IMR-90 (cell line): ENCODE data around the gene PIR. TPM values are rescaled to one million over a fixed set of nuclear protein-coding genes. Genes with fewer than 3 reads are reported as not detected.
A peak's percentile ranks its signal among the peaks of the same experiment; 100 is the strongest.

ENCODE experiments used
- ATAC-seq: fragments of 200-7000 bp; cut with Tn5 transposase; 2 replicates; pipeline ENCODE4 v1.9.1; 2020; ENCODE audit warnings: low read depth, mild to moderate bottlenecking, moderate library complexity
- BruUV-seq: library from RNA; stranded (reverse); fragments of 400-500 nt; replicated peaks from 2 replicates; lab custom pipeline; 2021; lab: Mats Ljungman, UMichigan
- CTCF ChIA-PET: fragments of 300-600 bp; formaldehyde crosslinking; extraction: SDS; loops from one replicate; lab custom pipeline; 2021; ENCODE audit warnings: antibody characterized with exemption; lab: Yijun Ruan, JAX
- POLR2A ChIA-PET: fragments of 300-600 bp; sonication (Branson Sonifier 250); formaldehyde crosslinking; loops from one replicate; lab custom pipeline; 2022; ENCODE audit warnings: antibody characterized with exemption; ENCODE audit not compliant: unreplicated experiment; lab: Charles Lee
- DNase-seq: peaks from one replicate; pipeline ENCODE4 v3.0.0; 2013
- H2AFZ ChIP-seq: replicated peaks from 2 replicates; pipeline ENCODE3; 2013; ENCODE audit warnings: low read length, mild to moderate bottlenecking; ENCODE audit not compliant: poor library complexity
- H2AK5ac ChIP-seq: 2 replicates; pipeline ENCODE4 v1.6.1; 2013; ENCODE audit warnings: low read depth, low read length, inconsistent platforms
- H2AK9ac ChIP-seq: replicated peaks from 2 replicates; pipeline ENCODE3; 2013; ENCODE audit warnings: mild to moderate bottlenecking, low read depth, low read length, moderate library complexity; ENCODE audit not compliant: poor library complexity
- H2BK120ac ChIP-seq: 2 replicates; pipeline ENCODE4 v1.6.1; 2013; ENCODE audit warnings: low read depth, low read length, inconsistent platforms
- H2BK15ac ChIP-seq: 3 replicates; pipeline ENCODE4 v1.6.1; 2013; ENCODE audit warnings: low read depth, low read length, inconsistent platforms
- H2BK20ac ChIP-seq: 2 replicates; pipeline ENCODE4 v1.6.1; 2013; ENCODE audit warnings: low read depth, mild to moderate bottlenecking, inconsistent platforms, low read length, moderate library complexity
- H2BK5ac ChIP-seq: 2 replicates; pipeline ENCODE4 v1.6.1; 2013; ENCODE audit warnings: mild to moderate bottlenecking, low read depth, low read length, inconsistent platforms; ENCODE audit not compliant: poor library complexity, severe bottlenecking
- H3K14ac ChIP-seq: replicated peaks from 2 replicates; pipeline ENCODE4 v1.6.1; 2013; ENCODE audit warnings: low read depth, low read length, inconsistent platforms
- H3K18ac ChIP-seq: 2 replicates; pipeline ENCODE4 v1.6.1; 2013; ENCODE audit warnings: low read depth, low read length, control low read depth
- H3K23ac ChIP-seq: 2 replicates; pipeline ENCODE4 v1.6.1; 2013; ENCODE audit warnings: low read depth, low read length, inconsistent platforms
- H3K27ac ChIP-seq: 2 replicates; pipeline ENCODE4 v1.5.1; 2013; ENCODE audit warnings: mild to moderate bottlenecking, control low read depth, low read length; ENCODE audit not compliant: insufficient read depth
- H3K27me3 ChIP-seq: 2 replicates; pipeline ENCODE4 v1.6.1; 2013; ENCODE audit warnings: low read length; ENCODE audit not compliant: control insufficient read depth, insufficient read depth
- H3K36me3 ChIP-seq: 2 replicates; pipeline ENCODE4 v1.6.1; 2013; ENCODE audit warnings: low read length, mixed read lengths; ENCODE audit not compliant: control insufficient read depth, insufficient read depth
- H3K4ac ChIP-seq: 2 replicates; pipeline ENCODE4 v1.6.1; 2013; ENCODE audit warnings: low read depth, low read length, inconsistent platforms
- H3K4me1 ChIP-seq: 2 replicates; pipeline ENCODE4 v1.6.1; 2013; ENCODE audit warnings: low read length, mixed read lengths; ENCODE audit not compliant: control insufficient read depth, insufficient read depth
- H3K4me2 ChIP-seq: 2 replicates; pipeline ENCODE4 v1.6.1; 2013; ENCODE audit warnings: low read depth, mild to moderate bottlenecking, control low read depth, low read length, moderate library complexity
- H3K4me3 ChIP-seq: 2 replicates; pipeline ENCODE4 v1.5.1; 2013; ENCODE audit warnings: low read depth, mild to moderate bottlenecking, control low read depth, low read length, moderate library complexity; ENCODE audit not compliant: insufficient read depth
- H3K56ac ChIP-seq: 2 replicates; pipeline ENCODE4 v1.6.1; 2013; ENCODE audit warnings: low read length, inconsistent platforms; ENCODE audit not compliant: insufficient read depth; ENCODE audit errors: extremely low read depth
- H3K79me1 ChIP-seq, 2 experiments: 2 replicates each; pipeline ENCODE4 v1.6.1; 2013; ENCODE audit warnings: low read length in 2 of 2, inconsistent platforms in 1 of 2, low read depth in 1 of 2
- H3K9ac ChIP-seq: 2 replicates; pipeline ENCODE4 v1.6.1; 2013; ENCODE audit warnings: low read depth, low read length, control low read depth
- H3K9me1 ChIP-seq: 2 replicates; pipeline ENCODE4 v1.6.1; 2013; ENCODE audit warnings: low read length, inconsistent platforms; ENCODE audit not compliant: insufficient read depth
- H3K9me3 ChIP-seq: 2 replicates; pipeline ENCODE4 v1.6.1; 2013; ENCODE audit warnings: low read length; ENCODE audit not compliant: control insufficient read depth, insufficient read depth
- H4K20me1 ChIP-seq: 2 replicates; pipeline ENCODE4 v1.6.1; 2013; ENCODE audit warnings: low read length, inconsistent platforms; ENCODE audit not compliant: insufficient read depth
- H4K5ac ChIP-seq: 2 replicates; pipeline ENCODE4 v1.6.1; 2013; ENCODE audit warnings: mild to moderate bottlenecking, low read depth, low read length, control low read depth
- H4K8ac ChIP-seq, 2 experiments: 2 replicates each; pipeline ENCODE4 v1.6.1; 2013; ENCODE audit warnings: low read depth in 2 of 2, low read length in 2 of 2, control low read depth in 1 of 2, inconsistent platforms in 1 of 2
- H4K91ac ChIP-seq: 2 replicates; pipeline ENCODE4 v1.6.1; 2013; ENCODE audit warnings: low read depth, low read length, inconsistent platforms; ENCODE audit not compliant: insufficient read depth
- BHLHE40 ChIP-seq: fragments of 150-350 bp; IDR thresholded peaks from 2 replicates; pipeline ENCODE4 v1.6.1; 2016; ENCODE audit warnings: mild to moderate bottlenecking, low read depth, low read length
- CEBPB ChIP-seq: IDR thresholded peaks from 2 replicates; pipeline ENCODE4 v1.6.1; 2012; ENCODE audit warnings: low read depth, low read length, improper control_type of control experiment
- CTCF ChIP-seq: conservative IDR thresholded peaks from 2 replicates; pipeline ENCODE4 v1.5.1; 2012; ENCODE audit warnings: mild to moderate bottlenecking, low read depth, low read length, improper control_type of control experiment
- ELK1 ChIP-seq: fragments of 150-350 bp; IDR thresholded peaks from 2 replicates; pipeline ENCODE4 v1.6.1; 2016; ENCODE audit warnings: low read depth, mild to moderate bottlenecking, low read length, moderate library complexity, borderline replicate concordance
- FOS ChIP-seq: fragments of 150-350 bp; IDR thresholded peaks from 2 replicates; pipeline ENCODE4 v1.6.1; 2016; ENCODE audit warnings: low read depth, low read length
- MAZ ChIP-seq: IDR thresholded peaks from 2 replicates; pipeline ENCODE4 v1.6.1; 2012; ENCODE audit warnings: low read depth, mild to moderate bottlenecking, low read length, improper control_type of control experiment, moderate library complexity, borderline replicate concordance
- MXI1 ChIP-seq: IDR thresholded peaks from 2 replicates; pipeline ENCODE4 v1.6.1; 2012; ENCODE audit warnings: low read depth, mild to moderate bottlenecking, low read length, moderate library complexity, borderline replicate concordance
- NFE2L2 ChIP-seq: fragments of 150-350 bp; IDR thresholded peaks from 2 replicates; pipeline ENCODE4 v1.6.1; 2016; ENCODE audit warnings: low read depth, mild to moderate bottlenecking, low read length
- POLR2A ChIP-seq: IDR thresholded peaks from 2 replicates; pipeline ENCODE4 v1.6.1; 2012; ENCODE audit warnings: mild to moderate bottlenecking, low read depth, low read length
- RCOR1 ChIP-seq: IDR thresholded peaks from 2 replicates; pipeline ENCODE4 v1.6.1; 2012; ENCODE audit warnings: mild to moderate bottlenecking, low read length, improper control_type of control experiment; ENCODE audit not compliant: insufficient replicate concordance
- RFX5 ChIP-seq: IDR thresholded peaks from 2 replicates; pipeline ENCODE4 v1.8.0; 2012; ENCODE audit warnings: low read depth, mild to moderate bottlenecking, low read length, moderate library complexity
- SMC3 ChIP-seq: fragments of 150-350 bp; IDR thresholded peaks from 2 replicates; pipeline ENCODE4 v1.6.1; 2016; ENCODE audit warnings: low read depth, mild to moderate bottlenecking, antibody characterized with exemption, low read length, moderate library complexity
- USF2 ChIP-seq: fragments of 150-350 bp; IDR thresholded peaks from 2 replicates; pipeline ENCODE4 v1.6.1; 2017; ENCODE audit warnings: mild to moderate bottlenecking, antibody characterized with exemption, low read length, low read depth
- WGBS, 2 experiments: methylation state at CpG; one replicate each; pipeline versions ENCODE4 v1.1.5 to v1.1.7; 2013; ENCODE audit warnings: missing lambda C conversion rate in 2 of 2; ENCODE audit not compliant: insufficient read length in 1 of 2; ENCODE audit errors: extremely low coverage in 2 of 2; 5-methylcytosine and 5-hydroxymethylcytosine counted together
- dilution Hi-C: fragments of 300-500 bp; cut with HindIII; formaldehyde crosslinking; loops from one replicate; pipeline ENCODE4 v1.14.3; 2018; ENCODE audit warnings: low sequenced_read_pairs; ENCODE audit not compliant: unreplicated experiment
- in situ Hi-C: fragments of 300-500 bp; cut with MboI; formaldehyde crosslinking; loops from 3 replicates; pipeline ENCODE4 v1.14.3; 2019; ENCODE audit warnings: low sequenced_read_pairs, inconsistent platforms, mixed read lengths
- intact Hi-C: fragments of 100-400 bp; cut with micrococcal nuclease; formaldehyde crosslinking; loops from 2 replicates; pipeline ENCODE4 v1.10.0; 2022
- polyA plus RNA-seq, 3 experiments: library from polyadenylated mRNA; depleted of rRNA; stranded (reverse); fragments of >200 nt; gene quantifications; 2 replicates each; pipeline ENCODE4 v1.2.3, GENCODE V29; 2012; ENCODE audit warnings: low replicate concordance in 1 of 3
- total RNA-seq: library from RNA; depleted of rRNA; stranded (reverse); fragments of >200 nt; gene quantifications from 2 replicates; pipeline ENCODE4 v1.2.3, GENCODE V29; 2012

The PIR gene
- total and polyA plus RNA-seq, 2 of the 4 experiments (the other 2 are of a cell fraction) = 5.7 to 8.7 TPM

GRCh38 chrX:15335135-15336022 lies 157.8 kb downstream of the PIR start, which contains the start of gene PIGA:
Gene PIGA (minus strand): TSS chrX:15335523. CDS start chrX:15331930, 3,593 bp downstream.
- Histone ChIP-seq H3K4ac (no peak within 1 kb of the TSS), H4K91ac (no peak within 1 kb of the TSS; the same call in 1 of the 2 replicates), H2AK5ac (no peak within 1 kb of the TSS), H3K9me3 (no peaks in the 10 kb centered on the region), H2BK20ac (no peak within 1 kb of the TSS), H3K9me1 (no peaks in the 10 kb centered on the region), H3K56ac (peak within 1 kb of the TSS; percentile 69; the same call in 1 of the 2 replicates), H2BK5ac (no peak within 1 kb of the TSS), H3K27me3 (peaks cover 4% of the 10 kb centered on the region), H2AK9ac (peak within 1 kb of the TSS; percentile 58), H3K4me2 (peak within 1 kb of the TSS; percentile 93), H4K5ac (no peak within 1 kb of the TSS), H3K36me3 (no peaks in the 10 kb centered on the region), H3K79me1 (peaks cover 0 to 3% of the 10 kb centered on the region in 2 experiments; a peak in 1 of 4 replicates), H3K27ac (peak within 1 kb of the TSS; percentile 55), H3K4me1 (no peaks in the 10 kb centered on the region), H3K4me3 (peak within 1 kb of the TSS; percentile 68), H3K9ac (peak within 1 kb of the TSS; percentile 83), H4K20me1 (no peaks in the 10 kb centered on the region), H3K23ac (0 out of 2 replicates have a peak within 1 kb of the TSS, but pooled peaks have one; percentile 42), H2BK120ac (no peak within 1 kb of the TSS), H2AFZ (peak within 1 kb of the TSS; percentile 86), H2BK15ac (no peak within 1 kb of the TSS), H3K18ac (no peak within 1 kb of the TSS), H3K14ac (0 out of 2 replicates have a peak within 1 kb of the TSS, but pooled peaks have one; percentile 52), H4K8ac (no peak within 1 kb of the TSS; a peak in 1 of 4 replicates)
- ATAC-seq = peak; percentile 96
- in situ Hi-C loops (no loop called here), intact Hi-C loops (no loop called here), dilution Hi-C loops (no loop called here)
- DNase-seq = peak; percentile 96
- CTCF ChIA-PET = no interaction called here
- POLR2A ChIA-PET = no interaction called here
- no TSS peak for BruUV-seq
- WGBS, 2 experiments = 18% methylated on average over 19 of the region's 72 CpGs; no CpG with 5 or more reads in 1 of the 2 experiments
- TF ChIP-seq FOS (no peak), RCOR1 (no peak), CEBPB (no peak), USF2 (0 out of 2 replicates have a peak, but pooled peaks have one; percentile 28), POLR2A (peak; percentile 82), RFX5 (no peak), ELK1 (no peak), NFE2L2 (no peak), MAZ (no peak), CTCF (no peak), SMC3 (no peak), BHLHE40 (peak; percentile 91), MXI1 (peak; percentile 53; the same call in 1 of the 2 replicates)
